Embryonic facial prominence (tissue), 1 donor: ENCODE data around the gene PTPRE.

Experiments used
- DNase-seq: peaks from one replicate; pipeline ENCODE4 v3.0.0-alpha.2; 2016; ENCODE audit errors: extremely low spot score

PTPRE gene

DNA sequence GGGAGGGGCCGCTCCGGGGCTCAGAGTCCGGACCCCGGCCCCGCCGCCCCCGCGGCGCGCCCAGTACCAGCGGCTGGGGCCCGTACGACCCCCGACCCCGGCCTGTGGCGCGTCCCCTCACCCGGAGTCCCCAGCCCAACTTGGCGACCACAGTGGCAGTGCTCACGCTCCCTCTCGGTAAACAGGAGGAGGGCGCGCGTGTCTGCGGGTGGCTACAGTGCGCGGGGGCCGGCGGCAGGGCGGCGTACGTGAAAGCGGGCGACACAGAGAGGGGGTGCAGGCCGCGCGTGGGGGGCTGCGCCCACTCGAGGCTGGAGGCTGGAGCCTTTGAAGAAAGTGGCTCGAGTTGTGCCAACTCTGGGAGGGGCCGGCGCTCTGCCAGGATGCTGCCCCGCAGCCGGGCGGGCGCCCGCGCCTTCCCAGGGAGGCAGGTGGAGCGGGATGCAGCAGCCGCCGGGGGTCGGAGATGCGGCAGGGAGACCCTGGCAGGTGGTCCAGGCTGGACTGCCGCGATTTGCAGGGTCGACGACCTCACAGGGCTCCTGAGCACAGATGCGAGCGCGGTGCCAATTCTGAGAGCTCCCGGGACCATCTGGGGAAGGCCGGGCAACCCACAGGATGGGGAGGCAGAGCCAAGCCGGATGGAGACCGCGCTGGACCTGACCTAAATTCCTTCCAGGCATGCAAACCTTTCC, 655 bp downstream of the PTPRE start:
- DNase-seq, result no peak

DNA sequence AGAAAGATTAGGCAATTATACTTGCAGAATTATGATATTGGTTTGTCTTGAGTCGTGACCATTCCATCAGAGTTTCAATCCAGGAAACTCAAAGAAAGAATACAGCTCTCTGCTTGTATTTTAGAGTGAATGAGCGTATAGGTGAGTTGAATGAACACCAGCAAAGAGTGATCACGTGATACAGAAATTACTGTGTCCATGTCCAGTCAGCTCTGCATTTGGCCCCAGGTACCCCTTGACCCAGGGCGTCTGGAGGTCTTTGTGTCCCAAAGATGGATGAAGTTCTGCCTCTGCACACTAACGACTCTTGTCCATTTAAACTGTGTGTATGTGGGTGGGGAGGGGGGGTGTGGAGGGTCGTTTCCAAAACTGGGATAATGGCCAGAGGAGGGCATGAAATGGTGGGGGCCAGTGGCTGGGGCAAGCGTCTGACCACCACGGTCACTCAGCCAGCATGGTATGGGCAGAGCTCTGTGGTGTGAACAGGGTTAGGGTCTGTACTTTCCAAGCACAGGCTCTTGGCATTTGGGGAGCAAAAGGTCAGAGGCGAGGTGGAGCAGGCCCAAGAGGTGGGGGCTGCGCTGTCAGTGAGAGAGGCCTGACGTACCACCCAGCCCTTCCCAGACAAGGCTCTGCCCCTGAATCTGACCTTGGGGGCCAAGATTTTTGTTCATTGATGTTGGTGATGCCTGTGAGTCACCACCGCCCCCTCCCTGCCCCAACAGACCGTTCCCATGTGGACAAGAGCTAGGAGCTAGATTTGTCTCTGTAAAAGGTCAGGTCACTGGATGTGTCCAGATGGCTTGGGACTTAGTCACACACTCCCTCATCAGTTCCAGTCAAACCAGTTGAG, 1.4 kb downstream of the PTPRE start:
- no peak for DNase-seq

- DNase-seq, result no peak
Measured at GRCh38 chr10:127908959-127909267, 2.0 kb downstream of the PTPRE start.

DNA sequence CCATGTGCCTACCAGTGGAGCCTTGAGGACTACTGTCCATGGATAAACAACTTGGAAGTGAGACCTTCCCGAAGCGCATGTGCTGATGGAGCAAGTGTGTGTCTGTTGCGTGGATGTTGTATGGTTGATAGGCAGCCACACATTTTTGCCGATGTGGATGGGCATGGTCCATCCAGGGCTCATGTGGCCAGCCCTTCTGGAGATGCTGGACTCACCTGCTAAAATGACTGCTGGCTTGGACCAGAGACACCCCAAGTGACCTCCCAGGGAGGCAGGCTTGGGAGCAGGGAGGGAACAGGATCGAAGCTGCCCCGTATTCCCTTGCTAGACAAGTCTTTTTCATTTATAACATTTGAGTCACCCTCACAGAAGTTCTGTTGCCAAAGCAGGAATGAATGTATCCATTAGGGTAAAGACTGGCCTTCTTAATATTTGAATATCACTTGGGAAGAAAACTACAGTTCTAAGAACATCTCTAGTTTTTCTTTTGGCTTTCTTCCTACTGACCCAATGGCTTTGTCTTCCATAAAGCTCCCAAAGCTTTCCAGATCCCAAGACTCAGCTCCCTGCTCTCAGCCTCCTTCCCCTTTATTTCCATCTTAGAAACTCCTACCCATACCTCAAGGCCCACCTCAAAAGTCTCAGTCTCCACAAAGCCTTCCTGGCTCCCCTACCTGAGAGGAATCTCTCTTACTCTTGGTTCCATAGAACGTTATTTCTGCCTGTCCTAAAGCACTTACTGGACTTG, 3.0 kb downstream of the PTPRE start:
- DNase-seq, result no peak

DNA sequence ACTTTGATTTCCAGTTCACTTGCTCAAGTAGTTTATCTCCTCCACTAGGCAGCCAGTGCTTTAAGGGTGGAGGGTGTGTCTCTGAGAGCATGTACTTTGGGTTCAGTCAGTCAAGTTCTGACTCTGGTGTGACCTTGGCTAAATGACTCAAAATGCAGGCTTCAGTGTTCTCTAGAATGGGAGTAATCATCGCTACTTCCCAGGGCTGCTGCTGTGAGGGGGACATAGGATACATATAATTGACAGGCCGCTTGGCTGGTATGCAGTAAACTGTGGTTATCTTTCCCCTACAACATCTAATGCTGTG, 3.5 kb downstream of the PTPRE start:
- no peak for DNase-seq

GRCh38 chr10:127911218-127911866, 4.4 kb downstream of the PTPRE start:
- no peak for DNase-seq

DNA sequence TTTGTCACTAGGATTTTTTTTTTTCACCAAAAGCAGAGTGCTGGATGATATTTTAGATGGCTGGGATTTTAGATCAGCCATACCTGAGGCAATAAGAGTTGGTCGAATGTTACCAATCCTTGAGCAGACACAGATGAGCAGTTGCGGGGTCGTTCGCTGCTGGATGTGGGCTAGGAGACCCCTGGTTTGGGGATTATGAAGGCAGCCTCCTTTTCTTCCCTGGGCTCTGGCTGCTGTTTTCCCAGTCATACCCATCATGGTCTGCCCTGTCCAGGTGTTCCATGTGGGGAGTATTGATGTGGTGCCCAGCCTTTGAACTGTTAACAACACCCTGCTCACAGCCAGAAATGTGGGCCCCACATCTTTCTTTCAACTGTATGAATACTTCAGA, 5.0 kb downstream of the PTPRE start:
- DNase-seq, result no peak

DNA sequence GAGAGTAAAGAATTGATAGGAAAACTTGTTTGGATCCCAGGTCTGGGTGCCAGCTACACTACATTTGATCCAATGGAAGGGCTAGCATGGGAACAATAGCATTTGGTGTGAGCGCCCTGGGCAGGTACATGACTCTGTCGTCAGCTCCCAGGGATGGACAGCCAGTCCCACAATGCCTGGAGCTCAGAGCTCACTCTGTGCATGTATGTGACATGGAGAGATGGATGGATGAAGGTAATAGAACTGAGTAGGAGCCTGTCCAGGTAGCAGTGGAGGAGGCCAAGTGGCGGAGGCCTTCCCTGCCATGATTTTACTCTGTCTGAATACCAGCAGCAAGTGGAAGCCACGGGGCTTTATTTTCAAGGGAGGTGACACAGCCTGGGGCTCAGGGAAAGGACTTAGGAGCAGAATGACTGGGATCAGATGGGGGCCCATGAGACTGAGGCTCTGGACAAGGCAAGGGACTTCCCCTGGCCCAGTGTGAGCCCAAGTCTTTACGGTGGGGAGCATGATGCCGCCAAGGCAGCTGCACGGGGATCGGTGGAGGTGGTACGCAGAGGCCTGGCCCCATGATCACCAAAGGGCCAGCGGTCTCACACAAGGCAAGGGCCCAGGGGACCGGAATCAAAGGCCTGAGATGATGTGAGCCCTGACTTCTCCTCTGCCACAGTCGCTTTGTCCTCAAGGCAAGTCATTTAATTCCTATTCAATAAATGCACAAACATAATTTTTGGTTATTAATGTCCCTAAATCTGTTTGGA, 5.9 kb downstream of the PTPRE start:
- no peak for DNase-seq

DNA sequence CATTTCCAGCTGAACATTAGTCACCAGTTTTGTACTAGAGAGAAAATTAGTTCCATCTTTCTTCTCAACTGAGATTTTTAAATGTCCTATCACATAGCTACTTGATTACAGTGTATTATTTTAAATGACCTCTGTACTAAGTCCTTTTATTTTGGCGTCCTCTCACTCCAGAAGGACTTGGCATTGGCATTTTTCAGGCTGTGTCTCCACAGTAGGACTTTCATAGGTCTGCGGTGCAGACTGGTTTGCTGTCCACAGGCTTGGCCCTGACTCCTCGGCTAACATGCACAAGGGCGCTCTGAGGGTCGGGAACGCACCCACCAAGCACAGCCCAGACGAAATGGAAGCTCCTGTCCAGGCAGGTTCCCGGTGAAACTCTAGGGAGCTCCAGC, 6.5 kb downstream of the PTPRE start:
- DNase-seq, result no peak

DNA sequence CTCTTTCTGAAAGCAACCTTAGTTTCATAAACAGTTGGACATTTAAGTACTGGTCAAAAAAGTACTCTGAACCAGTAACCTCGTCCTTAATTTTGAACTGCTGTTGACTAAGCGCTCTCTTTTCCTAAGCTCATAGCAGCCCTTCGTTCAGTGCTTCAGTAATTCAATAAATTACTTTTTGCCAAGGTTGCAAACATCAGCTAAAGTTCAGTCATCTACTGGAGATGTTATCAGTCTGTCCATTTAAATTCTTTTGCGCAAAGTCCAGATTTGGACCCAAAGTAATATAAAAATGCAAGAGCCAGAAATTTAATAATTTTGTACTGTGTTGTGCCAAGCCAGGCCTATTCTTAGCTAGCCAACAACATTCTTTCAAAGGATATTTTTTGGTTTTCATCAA, 8.4 kb downstream of the PTPRE start:
- DNase-seq, result no peak

DNA sequence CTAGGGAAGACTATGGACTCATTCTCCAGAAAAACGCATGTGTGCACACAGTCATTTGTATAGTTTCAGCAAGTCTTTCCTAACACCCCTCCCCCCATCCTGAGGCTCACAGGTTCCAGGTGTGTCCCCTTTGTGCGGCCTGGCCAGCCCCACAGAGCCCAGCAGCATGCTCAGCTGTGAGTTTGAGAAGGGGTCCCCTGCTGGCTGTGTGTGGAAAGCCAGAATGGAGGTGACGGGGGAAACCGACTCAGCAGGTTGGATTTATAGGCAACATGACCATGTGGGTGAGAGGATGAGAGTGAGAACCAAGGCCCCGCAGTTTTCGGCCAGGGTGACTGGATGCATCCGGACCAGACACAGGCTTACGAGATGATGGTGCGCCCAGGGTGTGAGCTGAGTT, 9.9 kb downstream of the PTPRE start:
- DNase-seq, result no peak

DNA sequence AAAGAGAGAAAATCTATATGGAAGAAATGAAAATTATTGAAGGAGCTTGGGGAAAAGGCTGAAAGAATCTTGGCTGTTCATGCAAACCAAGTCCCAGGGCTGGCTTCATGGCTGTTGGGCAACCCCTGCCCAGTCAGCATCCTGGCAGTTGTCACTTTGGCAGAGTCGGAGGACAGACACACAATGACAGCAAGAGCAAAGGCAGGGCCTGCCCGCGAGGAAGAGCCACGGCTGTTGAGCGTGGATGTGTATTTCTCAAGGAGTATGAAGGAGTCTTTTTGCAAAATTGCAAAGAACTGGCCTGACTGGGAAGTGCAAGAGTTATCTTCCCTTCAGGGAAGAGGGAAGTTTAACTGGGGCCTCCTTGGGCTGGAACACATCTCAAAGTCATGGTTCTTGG, 11.7 kb downstream of the PTPRE start:
- no peak for DNase-seq

- DNase-seq, result no peak
Measured at GRCh38 chr10:127919418-127920271, 12.7 kb downstream of the PTPRE start.

DNA sequence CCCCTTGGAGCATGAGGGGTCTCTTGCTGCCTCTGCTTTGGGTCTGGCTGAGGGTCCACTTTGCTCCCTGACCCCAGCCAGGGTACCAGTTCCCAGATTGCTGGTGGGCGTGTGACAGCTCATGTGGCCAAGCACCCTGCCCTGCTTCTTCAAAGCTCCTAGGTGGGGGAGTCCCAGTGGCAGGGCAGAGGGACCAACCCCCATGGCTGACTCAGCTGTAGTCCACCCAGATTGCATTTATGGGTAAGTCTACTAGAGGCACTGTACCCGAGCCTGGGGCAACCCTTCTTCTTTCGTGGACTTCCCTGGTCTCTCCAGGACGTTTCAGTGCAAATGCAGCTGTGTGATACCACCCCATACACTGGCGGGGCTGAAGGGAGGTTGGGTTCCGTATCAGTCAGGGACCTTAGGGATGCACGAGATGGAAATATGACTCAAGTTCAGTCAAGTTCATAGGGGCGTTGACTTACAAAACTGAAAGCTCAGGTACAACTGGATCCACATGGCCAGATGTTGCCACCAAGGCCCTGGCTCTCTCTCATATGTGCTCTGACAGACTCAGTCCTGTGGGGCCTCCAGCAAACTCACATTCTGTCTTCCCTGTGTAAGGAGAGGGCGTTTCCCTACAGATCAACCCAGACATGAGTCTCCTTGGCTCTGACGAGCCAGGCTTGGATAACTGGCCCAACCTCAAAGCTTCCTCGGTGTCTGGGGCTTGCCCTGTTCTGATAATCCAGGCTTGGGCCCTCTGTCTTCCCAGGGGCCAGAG, 13.6 kb downstream of the PTPRE start:
- no peak for DNase-seq

DNA sequence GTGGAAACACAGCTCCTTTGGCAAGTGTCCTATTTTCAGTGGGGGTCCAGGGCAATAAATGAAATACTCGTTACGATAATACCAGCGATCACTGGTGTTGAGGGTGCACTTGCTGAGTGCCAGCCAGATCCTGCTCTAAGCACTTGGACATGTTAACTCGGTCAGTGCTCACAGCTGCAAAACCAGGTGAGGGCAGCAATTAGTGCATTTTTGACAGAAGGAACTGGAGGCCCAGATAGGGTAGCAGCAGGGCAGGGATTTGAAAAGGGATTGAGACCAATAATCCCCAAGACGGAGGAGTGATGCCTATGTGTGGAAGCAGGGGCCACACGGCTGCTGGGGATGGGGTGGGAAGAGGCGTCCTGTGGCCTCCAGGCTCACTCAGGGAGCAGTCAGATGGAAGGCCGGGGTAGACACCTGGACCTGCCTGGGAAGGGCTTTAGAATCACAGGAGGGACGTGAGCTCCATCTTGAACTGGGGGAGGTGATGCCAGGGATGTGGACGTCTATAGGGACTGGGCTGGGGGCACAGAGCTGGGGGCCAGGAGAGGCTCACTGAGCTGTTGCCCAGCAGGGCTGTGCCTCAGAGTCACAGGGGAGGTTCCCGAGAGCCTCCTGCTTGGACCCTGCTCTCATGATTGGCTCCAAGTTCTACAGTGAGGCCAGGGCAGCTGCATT, 14.3 kb downstream of the PTPRE start:
- DNase-seq, result no peak

DNA sequence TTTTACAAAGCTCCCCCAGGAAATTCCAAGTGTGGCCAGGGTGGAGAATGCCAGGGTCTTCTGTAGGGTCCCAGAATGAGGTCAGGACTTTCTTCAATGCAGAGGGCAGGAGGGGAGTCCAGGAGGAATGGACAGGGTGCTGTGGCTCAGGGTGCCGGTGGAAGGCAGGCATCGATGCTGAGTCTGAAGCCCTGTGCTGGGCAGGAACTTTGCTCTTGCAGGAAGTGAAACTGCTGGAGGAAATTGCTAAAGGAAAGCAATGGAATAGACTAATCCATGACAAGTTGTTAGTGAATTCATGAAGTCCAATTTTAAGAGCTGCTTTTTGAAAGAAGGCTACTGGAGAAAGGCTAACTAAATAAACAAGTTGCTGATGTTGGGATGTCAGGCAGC, 14.8 kb downstream of the PTPRE start:
- DNase-seq, result no peak

GRCh38 chr10:127922206-127922605, 15.3 kb downstream of the PTPRE start:
- no peak for DNase-seq

DNA sequence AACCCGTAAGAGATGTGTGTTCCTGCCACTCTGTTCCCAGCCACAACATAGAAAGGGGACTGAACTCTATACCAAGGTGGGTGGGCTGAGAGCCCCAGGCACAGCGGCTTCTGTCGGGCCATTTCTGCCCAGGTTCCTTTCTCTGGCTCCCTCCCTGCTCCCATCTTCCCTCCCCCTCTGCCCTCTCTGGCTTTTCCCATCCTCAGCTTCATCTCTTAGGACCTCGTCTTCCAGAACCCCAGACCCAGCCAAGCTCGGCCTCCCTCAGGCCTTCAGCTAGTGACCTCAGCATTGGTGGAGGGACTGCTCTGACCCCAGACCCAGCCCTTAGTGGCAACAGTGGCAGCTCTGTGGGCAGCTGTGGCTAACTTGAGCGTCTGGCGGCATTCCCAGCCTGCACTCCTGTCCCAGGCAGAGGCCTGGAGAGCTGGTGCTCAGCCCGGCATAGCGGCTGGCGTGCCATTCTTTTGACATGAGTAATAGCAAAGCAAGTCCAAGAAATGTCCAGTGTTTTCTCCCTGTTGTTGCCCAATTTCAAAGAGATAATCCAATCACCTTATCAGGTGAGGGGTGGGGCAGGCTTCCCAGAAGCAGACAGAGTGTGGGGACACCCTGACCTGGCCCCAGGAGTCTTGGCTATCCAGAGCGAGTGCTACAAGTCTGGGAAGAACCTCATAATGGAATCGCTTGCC, 15.9 kb downstream of the PTPRE start:
- no peak for DNase-seq

DNA sequence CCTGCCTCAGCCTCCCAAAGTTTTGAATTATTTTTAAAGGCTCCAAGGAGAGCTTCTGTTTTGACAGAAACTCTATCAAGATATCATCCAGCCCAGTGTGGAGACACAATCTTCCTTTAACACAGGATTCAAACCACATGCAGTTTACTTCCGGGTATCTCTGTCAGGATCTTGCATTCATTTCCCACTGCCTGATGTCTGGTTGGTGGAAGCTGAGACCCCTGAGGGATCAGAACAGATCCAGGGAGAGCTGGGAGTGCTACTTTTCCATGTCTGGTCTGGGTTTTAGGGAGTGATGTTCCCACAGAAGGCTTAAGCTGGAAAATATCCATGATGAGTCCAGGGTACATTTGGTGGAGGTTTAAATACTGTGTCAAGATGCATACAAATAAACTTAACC, 16.7 kb downstream of the PTPRE start:
- DNase-seq, result no peak
